Lower lobe of right lung (tissue), 2 donors: Measurements from ENCODE around the gene GNG12. TPM values are rescaled to one million over a fixed set of nuclear protein-coding genes. Genes with fewer than 3 reads are reported as not detected.

Experiments
- ATAC-seq, 2 donors: fragments of 200-7000 bp; cut with Tn5 transposase; one replicate each; pipeline ENCODE4 v1.9.1; 2020 to 2022; ENCODE audit warnings: mild to moderate bottlenecking in 2 of 2, moderate library complexity in 2 of 2
- DNase-seq: peaks from one replicate; pipeline ENCODE4 v3.0.0-alpha.2; 2020
- H3K27ac ChIP-seq: fragments of 200-600 bp; one replicate; pipeline ENCODE4 v1.8.0; 2022
- H3K27me3 ChIP-seq: fragments of 200-600 bp; one replicate; pipeline ENCODE4 v1.8.0; 2022; ENCODE audit warnings: low read depth
- H3K36me3 ChIP-seq: fragments of 200-600 bp; one replicate; pipeline ENCODE4 v1.8.0; 2022; ENCODE audit warnings: mild to moderate bottlenecking
- H3K4me1 ChIP-seq: fragments of 200-600 bp; one replicate; pipeline ENCODE4 v1.8.0; 2022
- H3K4me3 ChIP-seq: fragments of 200-600 bp; one replicate; pipeline ENCODE4 v1.8.0; 2022; ENCODE audit warnings: mild to moderate bottlenecking
- H3K9me3 ChIP-seq: fragments of 200-600 bp; one replicate; pipeline ENCODE4 v1.8.0; 2022
- intact Hi-C: fragments of 100-400 bp; cut with DNase I; formaldehyde crosslinking; loops from one replicate; pipeline ENCODE4 v1.11.0; 2022
- total RNA-seq: library from RNA; stranded (reverse); fragmentation: NEBNext Ultra II Directional; extraction: Animal tissue kit (Norgen Biotek cat#: 25700); gene quantifications from one replicate; pipeline ENCODE4 v1.2.1, GENCODE V29; 2021
- TF ChIP-seq, protein P1 (sequence below): fragments of 200-600 bp; IDR thresholded peaks from one replicate; pipeline ENCODE4 v1.8.0; 2022; ENCODE audit warnings: antibody characterized with exemption, mild to moderate bottlenecking
- donor health status: DM: no; HTN: yes; CAD: no; lungs with severe emphysema.

GNG12 gene
- total RNA-seq, 1 donor from 2014 or later, result 43.3 TPM

- no peak for DNase-seq
- no peaks in the 10 kb centered on the region for H3K4me1 ChIP-seq
- ATAC-seq, result no peak
- H3K27ac ChIP-seq, result no peak overlapping the region
- H3K27me3 ChIP-seq, result no peaks in the 10 kb centered on the region
- no peaks in the 10 kb centered on the region for H3K9me3 ChIP-seq
- no peak overlapping the region for H3K4me3 ChIP-seq
- intact Hi-C loops, result no loop called here
- TF ChIP-seq, protein P1, sequence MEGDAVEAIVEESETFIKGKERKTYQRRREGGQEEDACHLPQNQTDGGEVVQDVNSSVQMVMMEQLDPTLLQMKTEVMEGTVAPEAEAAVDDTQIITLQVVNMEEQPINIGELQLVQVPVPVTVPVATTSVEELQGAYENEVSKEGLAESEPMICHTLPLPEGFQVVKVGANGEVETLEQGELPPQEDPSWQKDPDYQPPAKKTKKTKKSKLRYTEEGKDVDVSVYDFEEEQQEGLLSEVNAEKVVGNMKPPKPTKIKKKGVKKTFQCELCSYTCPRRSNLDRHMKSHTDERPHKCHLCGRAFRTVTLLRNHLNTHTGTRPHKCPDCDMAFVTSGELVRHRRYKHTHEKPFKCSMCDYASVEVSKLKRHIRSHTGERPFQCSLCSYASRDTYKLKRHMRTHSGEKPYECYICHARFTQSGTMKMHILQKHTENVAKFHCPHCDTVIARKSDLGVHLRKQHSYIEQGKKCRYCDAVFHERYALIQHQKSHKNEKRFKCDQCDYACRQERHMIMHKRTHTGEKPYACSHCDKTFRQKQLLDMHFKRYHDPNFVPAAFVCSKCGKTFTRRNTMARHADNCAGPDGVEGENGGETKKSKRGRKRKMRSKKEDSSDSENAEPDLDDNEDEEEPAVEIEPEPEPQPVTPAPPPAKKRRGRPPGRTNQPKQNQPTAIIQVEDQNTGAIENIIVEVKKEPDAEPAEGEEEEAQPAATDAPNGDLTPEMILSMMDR, result no peak
- H3K36me3 ChIP-seq, result no peaks in the 10 kb centered on the region
These were observed 41.3 kb upstream of the GNG12 start for GRCh38 chr1:67874501-67875111.

- ATAC-seq, result no peak
- no peaks in the 10 kb centered on the region for H3K36me3 ChIP-seq
- intact Hi-C loops, result no loop called here
These were observed 36.0 kb upstream of the GNG12 start for GRCh38 chr1:67869233-67869632.

GRCh38 chr1:67863637-67864036 is 30.4 kb upstream of the GNG12 start:
- no peak overlapping the region for H3K4me3 ChIP-seq
- no peak overlapping the region for H3K27ac ChIP-seq

More at GRCh38 chr1:67869233-67869632, 36.0 kb upstream of the GNG12 start:
- TF ChIP-seq, protein P1, result no peak
- H3K27me3 ChIP-seq, result no peaks in the 10 kb centered on the region
- H3K27ac ChIP-seq, result no peak overlapping the region
- no peak overlapping the region for H3K4me3 ChIP-seq
- no peaks in the 10 kb centered on the region for H3K4me1 ChIP-seq
- no peak for DNase-seq
- no peaks in the 10 kb centered on the region for H3K9me3 ChIP-seq

DNA sequence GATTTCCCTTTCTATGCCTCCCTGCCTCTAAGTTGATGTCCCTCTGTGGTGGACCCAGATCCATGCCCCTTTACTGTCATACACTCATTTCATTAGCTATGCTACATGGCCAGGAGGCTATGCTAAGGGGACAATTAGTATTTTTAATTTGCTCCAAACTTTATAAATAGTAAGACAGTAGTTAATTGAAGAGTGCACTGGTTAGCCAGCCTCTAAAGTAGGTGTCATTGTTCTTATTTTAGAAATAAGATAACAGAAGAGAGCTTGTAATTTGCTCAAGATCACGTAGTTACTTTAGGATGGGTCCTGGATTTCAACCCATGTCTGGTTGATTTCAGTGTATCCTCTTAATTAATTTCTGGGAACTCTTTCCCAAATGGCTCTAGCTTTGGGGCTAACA is 29.4 kb upstream of the GNG12 start:
- no peaks in the 10 kb centered on the region for H3K36me3 ChIP-seq
- no peaks in the 10 kb centered on the region for H3K4me1 ChIP-seq
- H3K4me3 ChIP-seq, result no peak overlapping the region
- intact Hi-C loops, result no loop called here
- H3K27ac ChIP-seq, result no peak overlapping the region
- no peak for DNase-seq
- ATAC-seq, result no peak
- no peaks in the 10 kb centered on the region for H3K9me3 ChIP-seq
- TF ChIP-seq, protein P1, result no peak
- no peaks in the 10 kb centered on the region for H3K27me3 ChIP-seq

More at GRCh38 chr1:67863637-67864036, 30.4 kb upstream of the GNG12 start:
- intact Hi-C loops, result no loop called here
- ATAC-seq (no peak), DNase-seq (no peak)
- Histone ChIP-seq H3K4me1 (no peaks in the 10 kb centered on the region), H3K27me3 (no peaks in the 10 kb centered on the region), H3K36me3 (no peaks in the 10 kb centered on the region), H3K9me3 (no peaks in the 10 kb centered on the region)
- TF ChIP-seq, protein P1, result no peak

DNA sequence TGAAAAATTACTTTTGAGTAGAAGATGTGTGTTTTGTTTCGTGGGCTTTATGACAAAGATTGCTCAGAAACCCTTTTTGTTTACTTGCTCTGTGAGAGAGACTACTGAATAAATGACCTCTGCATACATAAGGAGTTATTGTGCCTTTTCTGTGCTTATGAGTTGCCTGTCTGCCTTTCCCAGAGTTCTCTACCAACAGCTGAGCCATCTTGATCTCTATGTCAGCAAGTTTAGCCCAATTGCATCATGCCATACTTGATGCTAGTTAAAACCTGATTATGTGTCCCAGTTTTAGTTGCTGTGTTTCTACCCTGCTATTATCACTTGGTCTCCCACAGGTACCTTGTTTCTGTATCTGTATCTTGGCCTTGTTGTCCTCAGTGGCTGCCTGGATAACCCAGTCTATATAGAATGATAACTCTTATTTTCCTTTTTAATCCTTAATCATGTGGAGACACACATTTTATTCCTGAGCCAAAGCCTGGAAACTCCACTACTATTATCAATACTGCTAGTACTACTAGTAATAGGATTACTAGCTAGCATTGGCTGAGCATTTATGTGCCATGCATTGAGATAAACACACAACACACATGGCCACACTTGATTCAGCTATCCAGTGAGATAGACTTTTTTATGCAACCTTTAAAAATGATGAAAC is 28.7 kb upstream of the GNG12 start:
- Histone ChIP-seq H3K27ac (no peak overlapping the region), H3K9me3 (no peaks in the 10 kb centered on the region), H3K27me3 (no peaks in the 10 kb centered on the region), H3K4me1 (no peaks in the 10 kb centered on the region), H3K36me3 (no peaks in the 10 kb centered on the region), H3K4me3 (no peak overlapping the region)
- no peak for ATAC-seq
- intact Hi-C loops, result no loop called here
- no peak for DNase-seq
- TF ChIP-seq, protein P1, result no peak
